ENCODE measurements around the gene CCNG1.
A peak's percentile ranks its signal among the peaks of the same experiment; 100 is the strongest.
"Not testable (repeated sequence)": the region's sequence is repeated elsewhere in the genome, so short reads cannot be mapped to it uniquely, and the experiment has no call there.

CCNG1 gene

DNA sequence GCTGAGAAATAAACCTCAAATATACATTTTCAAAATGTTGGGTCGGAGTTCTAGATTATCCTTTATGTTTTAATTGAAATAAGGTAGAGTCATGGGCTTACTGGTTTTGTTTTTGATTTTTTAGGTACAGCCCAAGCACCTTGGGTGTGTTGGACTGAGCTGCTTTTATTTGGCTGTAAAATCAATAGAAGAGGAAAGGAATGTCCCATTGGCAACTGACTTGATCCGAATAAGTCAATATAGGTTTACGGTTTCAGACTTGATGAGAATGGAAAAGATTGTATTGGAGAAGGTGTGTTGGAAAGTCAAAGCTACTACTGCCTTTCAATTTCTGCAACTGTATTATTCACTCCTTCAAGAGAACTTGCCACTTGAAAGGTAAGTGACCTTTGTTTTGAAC is 3.6 kb downstream of the CCNG1 start:
- DNase-seq (ENCODE audit: low read depth, low spot score), result no peak

DNA sequence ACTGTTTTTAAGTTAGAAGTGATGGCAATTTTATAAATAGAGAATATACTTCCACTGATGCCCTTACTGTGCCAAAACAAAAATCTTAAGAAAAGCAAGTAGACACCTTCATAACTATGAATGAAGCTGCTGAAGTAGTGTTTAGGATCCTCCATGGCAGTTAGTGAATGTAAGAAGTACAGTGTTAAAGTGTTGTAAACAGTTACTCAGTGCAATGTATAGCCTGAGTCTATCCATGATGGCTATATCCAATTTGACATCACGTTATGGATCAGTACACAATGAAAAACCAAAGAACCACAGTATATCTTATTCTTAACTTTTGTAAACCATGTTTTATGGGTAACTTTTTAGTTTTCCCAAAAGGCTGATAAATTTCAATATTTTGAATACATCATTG is 7.1 kb downstream of the CCNG1 start:
- DNase-seq (ENCODE audit: low read depth, low spot score), result no peak

DNA sequence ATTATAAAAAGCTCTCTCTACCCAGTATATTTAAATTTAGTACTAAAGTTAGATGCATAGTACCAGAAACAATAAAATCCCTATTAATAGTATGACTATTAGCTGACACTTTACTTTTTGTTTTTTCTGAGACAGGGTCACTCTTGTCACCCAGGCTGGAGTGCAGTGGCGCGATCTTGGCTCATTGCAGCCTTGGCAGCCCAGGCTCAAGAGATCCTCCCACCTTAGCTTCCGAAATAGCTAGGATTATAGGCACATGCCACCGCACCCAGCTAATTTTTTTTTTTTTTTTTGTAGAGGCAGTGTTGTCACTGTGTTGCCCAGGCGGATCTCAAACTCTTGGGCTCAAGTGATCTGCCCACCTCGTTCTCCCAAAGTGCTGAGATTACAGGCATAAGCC is 8.0 kb downstream of the CCNG1 start:
- no peak for DNase-seq (ENCODE audit: low read depth, low spot score)

DNA sequence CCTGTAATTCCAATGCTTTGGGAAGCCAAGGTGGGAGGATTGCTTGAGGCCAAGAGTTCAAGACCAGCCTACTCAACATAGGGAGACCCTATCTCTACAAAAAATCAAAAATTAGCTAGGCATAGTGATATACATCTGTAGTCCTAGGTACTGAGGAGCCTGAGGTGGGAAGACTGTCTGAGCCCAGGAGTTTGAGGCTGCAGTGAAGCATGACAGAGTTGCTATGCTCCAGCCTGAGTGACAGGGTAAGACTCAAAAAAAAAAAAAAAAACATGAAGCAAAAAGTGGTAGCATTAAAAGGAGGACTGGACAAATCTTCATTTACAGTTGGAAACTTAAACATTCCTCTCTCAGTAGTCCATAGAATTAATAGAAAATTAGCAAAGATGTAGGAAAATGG is 9.8 kb downstream of the CCNG1 start:
- DNase-seq (ENCODE audit: low read depth, low spot score), result no peak

DNA sequence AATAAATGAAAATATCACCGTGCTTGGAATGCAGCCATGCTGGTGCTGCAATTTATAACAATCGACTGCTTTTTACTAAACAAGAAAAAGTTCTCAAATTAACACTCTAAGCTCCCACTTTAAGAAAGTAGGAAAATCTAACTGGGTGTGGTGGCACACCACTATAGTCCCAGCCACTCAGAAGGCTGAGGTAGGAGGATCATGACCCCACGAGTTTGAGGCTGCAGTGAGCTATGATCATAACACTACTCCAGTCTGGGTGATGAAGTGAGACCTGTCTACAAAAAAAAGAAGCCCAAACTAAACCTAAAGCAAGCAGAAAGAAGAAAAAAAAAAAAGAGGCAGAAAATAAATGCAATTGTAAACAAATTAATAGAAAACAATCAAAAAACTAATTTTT is 10.5 kb downstream of the CCNG1 start:
- no peak for DNase-seq (ENCODE audit: low read depth, low spot score)

DNA sequence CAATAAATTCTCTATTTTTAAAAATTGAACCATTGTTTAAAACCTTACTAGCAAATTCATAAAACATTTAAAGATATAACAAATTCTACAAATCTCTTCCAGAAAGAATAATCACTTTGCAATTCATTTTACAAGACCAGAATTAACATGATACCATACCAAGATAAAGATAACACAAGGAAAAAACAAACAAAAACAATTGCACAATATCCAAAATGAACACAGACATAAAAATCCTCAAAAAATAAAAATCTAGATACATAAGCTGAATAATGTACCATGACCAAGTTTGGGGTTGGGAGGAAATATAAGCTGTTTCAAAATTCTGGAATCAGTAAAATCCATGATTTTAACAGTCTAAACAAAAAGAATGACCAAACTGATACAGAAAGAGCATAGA is 11.1 kb downstream of the CCNG1 start:
- no peak for DNase-seq (ENCODE audit: low read depth, low spot score)

DNA sequence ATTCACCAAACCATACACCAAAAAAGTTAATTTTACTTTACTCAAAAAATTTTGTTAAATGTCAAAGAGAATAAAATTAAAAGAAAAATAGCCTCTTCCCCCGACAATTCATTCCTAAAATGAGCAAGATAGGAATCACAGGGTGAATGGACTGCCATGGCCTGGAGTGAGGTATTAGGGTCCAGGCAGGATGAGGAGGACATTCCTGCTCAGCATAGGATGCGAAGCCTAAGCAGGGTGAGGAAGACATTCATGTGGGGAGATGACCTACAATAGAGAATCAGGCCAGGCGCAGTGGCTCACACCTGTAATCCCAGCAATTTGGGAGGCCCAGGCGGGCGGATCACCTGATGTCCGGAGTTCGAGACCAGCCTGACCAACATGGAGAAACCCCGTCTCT is 14.1 kb downstream of the CCNG1 start:
- DNase-seq (ENCODE audit: low read depth, low spot score), result no peak

DNA sequence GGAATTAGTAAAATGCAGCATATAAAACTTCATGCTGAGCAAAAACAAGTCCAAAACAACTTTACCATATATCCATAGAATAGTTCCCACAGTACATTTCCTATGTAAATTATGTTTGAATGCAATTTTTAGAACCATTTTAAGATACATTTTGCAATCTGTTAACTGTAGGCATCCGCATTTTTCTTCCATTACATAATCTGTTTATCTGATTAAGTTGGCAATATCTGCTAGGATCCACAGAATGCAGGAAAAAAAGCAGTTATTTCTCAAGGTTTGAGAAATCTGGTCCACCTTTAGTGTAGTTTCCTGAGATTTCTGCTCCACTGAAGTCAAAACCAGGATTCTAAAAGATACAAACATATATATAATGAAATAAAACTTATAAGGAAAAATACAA is 16.3 kb downstream of the CCNG1 start:
- no peak for DNase-seq (ENCODE audit: low read depth, low spot score)

DNA sequence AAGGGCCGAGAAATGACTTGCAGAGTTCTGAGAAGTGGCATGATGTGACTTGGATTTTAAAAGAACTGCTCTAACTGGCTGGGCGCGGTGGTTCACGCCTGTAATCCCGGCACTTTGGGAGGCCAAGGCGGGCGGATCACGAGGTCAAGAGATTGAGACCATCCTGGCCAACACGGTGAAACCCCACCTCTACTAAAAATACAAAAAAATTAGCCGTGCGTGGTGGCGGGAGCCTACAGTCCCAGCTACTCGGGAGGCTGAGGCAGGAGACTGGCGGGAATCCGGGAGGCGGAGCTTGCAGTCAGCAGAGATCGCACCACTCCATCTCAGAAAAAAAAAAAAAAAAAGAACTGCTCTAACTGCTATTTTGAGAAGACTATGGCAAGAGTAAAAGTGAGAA is 18.0 kb downstream of the CCNG1 start:
- not testable (repeated sequence) for DNase-seq (ENCODE audit: low read depth, low spot score)

DNA sequence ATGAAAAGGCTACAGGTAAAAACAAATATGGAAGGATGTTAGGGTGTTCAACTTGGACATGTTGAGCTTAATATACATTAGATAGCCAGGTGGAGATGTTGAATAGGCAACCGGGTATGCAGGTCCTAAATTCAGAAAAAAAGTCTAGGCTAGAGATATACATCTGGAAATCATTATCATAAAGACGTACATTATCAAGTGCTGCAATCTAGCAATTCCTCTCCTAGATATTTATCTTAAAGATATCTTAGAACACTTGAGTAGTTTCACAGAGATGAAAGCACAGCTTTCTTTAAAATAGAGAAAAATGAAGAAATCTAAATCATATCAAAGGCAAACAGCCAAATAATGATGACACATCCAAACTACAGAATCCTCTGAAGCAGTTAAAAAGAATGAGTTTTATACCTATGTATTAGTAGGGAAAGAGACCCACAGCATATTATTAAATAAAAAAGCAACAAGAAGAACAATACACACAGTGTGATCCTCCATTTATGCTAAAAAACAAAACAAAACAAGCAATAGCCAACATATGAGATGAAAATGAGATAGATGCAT is 18.7 kb downstream of the CCNG1 start:
- no peak for DNase-seq (ENCODE audit: low read depth, low spot score)

DNA sequence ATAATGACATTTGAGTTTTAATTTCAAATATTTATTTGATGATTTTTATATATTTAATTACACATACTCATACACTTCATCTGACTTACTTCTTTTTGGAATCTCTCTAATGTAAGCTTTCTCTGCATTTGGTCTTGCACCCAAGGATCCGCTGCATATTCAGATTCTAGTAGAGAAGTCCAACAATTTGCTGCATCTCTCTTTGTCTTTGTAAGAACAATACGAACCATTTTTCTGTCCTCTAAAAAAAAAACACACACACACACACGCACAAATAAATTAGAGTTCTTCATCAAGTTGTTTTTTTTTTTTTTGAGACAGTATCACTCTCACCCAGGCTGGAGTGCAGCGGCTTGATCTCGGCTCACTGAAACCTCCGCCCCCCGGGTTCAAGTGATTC is 19.4 kb downstream of the CCNG1 start:
- DNase-seq (ENCODE audit: low read depth, low spot score), result no peak

DNA sequence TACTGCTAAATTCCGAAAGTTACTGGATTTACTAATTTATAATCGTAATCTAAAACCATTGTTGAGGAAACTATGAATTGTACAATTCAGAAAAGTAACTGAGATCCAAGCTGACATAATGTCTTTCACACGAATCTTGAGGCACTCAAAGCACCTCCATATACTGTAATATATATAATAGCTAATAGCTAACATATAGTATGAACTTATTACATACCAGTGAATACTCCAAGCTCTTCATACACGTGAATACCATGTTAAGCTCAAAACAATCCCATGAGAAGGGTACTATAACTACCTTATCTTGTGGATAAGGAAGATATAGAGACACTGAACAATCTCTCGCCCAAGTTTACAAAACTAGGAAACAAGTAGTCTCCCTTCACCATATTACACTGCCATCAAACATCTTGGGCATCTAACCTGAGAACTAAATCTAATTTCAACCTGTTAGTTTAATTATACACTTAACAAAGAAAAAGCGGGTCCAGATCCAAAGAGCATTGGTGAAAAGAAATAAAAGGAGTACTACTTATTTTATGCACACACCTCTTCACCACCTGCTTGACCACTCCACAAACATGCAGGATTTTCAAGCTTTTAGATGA is 21.5 kb downstream of the CCNG1 start:
- no peak for DNase-seq (ENCODE audit: low read depth, low spot score)

DNA sequence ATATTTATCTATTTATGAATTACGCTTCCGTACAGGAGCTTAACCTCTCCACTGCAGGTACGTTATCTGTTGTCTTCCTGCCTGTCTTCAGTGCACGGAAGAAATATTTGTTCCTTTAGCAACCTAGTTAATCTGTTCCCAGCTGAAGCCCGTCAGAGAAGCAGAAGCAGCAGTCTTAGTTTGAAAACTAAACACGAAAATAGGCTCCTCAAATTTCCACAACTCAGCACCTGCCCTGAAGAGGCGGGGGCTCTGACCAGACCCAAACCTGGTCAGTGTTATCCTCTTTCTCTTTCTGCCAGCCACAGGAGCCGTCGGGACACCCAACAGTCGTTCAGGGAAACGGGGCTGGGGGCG is 22.0 kb downstream of the CCNG1 start:
- DNase-seq (ENCODE audit: low read depth, low spot score), result no peak

DNA sequence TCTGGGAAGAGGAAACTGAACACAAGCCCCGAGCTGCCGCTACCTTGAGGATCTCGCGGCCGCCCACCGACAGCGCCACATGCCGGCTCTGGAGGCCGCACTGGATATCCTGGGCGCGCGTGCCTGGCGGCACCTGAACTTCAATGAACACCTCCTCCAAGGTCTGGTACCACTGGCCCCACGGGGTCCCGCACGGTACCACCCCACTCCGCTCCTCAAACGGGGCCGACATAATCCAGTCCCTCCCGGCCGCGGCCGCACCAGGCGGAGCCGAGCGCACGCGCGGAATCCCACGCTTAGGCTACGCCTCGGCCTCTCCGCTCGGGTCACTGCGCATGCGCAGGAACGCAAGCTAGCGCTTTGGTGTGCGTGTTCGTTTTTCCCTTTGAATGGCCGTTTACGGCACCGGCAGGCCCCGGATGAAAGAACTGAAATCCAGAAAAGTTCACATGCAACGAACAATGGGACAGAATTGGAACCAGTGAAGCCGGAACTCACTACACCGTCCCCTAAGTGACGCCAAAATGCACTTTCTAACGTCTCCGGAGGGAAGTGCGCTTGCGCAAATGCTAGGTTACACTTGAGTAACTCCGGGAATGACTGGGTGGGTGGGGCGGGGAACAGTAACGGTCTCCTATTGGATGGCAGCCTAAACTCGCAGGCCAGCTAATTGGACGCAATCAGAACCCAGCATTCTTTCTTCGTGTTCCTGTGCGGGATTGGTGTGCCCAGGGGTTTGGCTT is 22.6 kb downstream of the CCNG1 start, which contains the start of gene NUDCD2:
NUDCD2 (minus strand) TSS at position 284 of the 743 bp plus-strand sequence; CDS start at position 232, 52 bp downstream.
- peak; percentile 98 for DNase-seq (ENCODE audit: low read depth, low spot score)

DNA sequence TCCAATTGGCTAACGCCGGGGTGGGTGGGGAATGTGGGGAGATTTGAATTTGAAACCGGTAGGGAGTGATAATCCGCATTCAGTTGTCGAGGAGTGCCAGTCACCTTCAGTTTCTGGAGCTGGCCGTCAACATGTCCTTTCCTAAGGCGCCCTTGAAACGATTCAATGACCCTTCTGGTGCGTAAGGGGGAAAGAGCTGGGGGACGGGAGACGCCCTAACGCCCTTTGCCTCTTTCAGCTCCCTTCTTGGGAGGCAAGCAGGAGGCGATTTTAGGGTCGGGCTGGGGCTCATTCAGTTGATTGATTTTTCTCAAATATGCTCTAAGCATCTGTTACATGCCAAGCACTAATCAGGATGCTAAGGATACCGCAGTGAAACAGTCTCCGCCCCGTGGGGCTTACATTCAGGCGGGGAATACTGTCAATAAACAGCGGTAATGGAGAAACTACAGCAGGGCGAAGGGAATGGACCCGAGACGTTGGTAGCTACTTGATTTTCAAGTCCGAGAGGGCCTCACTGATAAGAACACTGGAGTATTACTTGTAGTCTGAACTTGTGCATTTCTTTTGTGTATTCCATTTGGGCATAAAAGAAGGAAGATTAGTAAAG is 23.3 kb downstream of the CCNG1 start, which contains the start of gene HMMR:
HMMR (plus strand) TSS at position 71 of the 610 bp plus-strand sequence; CDS start at position 132, 61 bp downstream.
- peak; percentile 53 for DNase-seq (ENCODE audit: low read depth, low spot score)

DNA sequence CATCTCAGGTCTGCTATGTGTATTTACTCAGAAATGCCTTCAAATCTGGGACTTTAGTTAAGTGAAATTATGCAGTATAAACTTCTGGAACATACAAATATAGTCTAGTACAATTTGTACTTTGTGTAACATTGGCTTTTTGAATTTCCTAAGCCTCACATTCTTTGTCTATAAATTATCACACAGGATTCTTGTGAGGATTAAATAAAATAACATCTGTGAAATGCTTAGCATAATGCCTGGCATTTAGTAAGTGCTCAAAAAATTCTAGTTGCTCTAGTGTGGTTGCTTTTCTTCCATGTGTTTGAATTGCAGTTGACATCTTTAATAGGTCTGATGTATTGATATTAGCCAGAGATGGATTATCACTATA is 25.7 kb downstream of the CCNG1 start:
- no peak for DNase-seq (ENCODE audit: low read depth, low spot score)

DNA sequence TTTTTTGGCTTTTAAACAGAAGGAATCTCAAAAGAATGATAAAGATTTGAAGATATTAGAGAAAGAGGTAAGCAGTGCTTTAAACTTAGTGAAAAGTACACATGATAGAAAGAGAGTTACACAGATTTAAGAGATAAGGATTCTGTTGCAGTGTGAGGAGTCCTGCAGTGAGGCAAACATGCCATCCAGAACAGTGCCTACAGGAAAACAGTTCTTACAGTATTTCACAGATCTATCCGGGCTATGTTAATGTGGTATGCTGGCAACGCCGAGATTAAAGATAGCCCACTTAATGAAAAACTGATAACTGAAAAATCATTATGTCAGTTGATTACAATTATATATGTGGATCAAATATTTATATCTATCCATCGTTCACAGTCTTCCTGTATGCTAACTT is 30.3 kb downstream of the CCNG1 start:
- DNase-seq (ENCODE audit: low read depth, low spot score), result no peak

DNA sequence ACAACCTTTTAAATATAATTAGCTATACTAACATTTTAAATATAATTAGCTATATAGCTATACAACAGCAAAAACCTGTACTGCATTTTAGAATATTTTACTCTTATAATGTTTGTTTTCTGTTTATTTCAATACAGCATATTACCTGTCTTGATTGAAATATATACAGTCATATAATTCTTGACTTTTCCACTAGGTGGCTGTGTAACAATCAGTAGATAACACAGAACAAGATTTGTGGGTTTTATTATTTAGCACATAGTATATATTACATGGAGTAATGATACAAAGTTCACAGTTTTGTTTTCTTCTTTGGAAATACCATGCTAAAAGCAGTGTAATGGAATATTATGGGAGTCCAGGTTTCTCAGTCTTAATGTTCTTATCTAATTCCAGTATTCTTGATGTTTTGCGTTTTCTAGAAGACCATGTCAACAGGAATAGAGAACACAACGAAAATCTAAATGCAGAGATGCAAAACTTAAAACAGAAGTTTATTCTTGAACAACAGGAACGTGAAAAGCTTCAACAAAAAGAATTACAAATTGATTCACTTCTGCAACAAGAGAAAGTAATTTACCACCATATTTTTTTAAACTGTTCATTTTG is 36.3 kb downstream of the CCNG1 start:
- DNase-seq (ENCODE audit: low read depth, low spot score), result no peak

DNA sequence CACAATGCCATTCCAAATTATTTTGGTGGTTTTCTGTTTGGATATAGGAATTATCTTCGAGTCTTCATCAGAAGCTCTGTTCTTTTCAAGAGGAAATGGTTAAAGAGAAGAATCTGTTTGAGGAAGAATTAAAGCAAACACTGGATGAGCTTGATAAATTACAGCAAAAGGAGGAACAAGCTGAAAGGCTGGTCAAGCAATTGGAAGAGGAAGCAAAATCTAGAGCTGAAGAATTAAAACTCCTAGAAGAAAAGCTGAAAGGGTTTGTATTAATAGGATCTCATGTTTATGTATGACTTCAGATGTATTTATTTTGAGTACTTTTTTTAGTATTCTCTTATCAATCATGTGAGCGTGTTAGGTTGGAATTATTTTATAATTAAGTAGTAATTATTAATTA is 38.0 kb downstream of the CCNG1 start:
- DNase-seq (ENCODE audit: low read depth, low spot score), result no peak

DNA sequence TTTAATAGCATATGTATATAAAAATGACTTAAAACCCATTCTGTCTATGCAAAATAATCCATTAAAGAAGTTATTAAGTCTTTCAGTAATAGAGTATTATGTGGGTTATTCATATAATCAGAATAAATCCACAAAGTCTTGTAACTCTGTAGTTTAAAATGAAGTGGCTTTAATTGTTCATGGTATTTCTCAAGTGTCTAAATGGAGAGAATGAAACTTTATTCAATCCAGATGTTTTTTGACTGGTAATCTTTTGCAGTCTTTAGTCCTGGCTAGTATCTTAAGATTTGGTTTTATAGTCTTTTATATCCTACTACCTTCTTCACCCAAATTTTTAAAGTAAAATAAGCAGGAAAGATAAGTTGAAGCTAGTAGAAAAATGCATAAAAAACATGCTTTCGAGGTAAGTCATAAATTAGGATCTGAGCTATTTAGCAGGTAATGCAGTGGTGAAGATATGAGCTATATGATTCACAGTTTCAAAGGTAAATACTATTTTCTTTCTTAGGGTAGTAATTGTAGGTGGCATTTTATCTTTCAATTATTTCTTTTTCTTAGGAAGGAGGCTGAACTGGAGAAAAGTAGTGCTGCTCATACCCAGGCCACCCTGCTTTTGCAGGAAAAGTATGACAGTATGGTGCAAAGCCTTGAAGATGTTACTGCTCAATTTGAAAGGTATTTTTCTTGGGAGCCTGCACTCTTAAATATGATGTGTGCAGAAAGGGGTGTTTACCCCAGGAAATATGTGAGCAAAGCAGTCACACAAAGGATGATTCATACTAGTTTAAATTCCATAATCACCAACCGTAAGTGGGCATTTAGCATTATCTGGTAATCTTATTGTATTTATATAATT is 41.0 kb downstream of the CCNG1 start:
- peak; percentile 20 for DNase-seq (ENCODE audit: low read depth, low spot score)

DNA sequence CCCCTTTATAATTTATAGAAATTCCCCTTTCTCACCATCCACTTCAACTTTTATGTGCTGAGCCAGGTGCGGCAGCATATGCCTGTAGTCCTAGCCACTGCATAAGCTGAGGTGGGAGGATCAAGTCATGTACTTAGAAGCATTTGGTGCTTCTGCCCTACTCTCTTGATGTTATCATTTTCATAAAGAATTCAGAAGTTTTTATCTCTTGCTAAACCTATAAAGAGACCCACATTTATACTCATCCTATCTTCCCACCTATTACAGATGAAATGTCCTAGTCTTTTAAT is 41.5 kb downstream of the CCNG1 start:
- no peak for DNase-seq (ENCODE audit: low read depth, low spot score)

All from astrocyte of the hippocampus (primary cell).